Medulla oblongata (tissue), 1 donor: Measurements from ENCODE around the gene CFAP410.

ENCODE experiments used
- DNase-seq: peaks from one replicate; pipeline ENCODE4 v3.0.0-alpha.2; 2015; ENCODE audit errors: extremely low spot score

The CFAP410 gene

GRCh38 chr21:44338971-44339910 is at the start of gene CFAP410:
TSS of gene CFAP410 (minus strand) at chr21:44339390. CDS start at chr21:44339194, 196 bp downstream.
- peak; percentile 96 for DNase-seq

DNA sequence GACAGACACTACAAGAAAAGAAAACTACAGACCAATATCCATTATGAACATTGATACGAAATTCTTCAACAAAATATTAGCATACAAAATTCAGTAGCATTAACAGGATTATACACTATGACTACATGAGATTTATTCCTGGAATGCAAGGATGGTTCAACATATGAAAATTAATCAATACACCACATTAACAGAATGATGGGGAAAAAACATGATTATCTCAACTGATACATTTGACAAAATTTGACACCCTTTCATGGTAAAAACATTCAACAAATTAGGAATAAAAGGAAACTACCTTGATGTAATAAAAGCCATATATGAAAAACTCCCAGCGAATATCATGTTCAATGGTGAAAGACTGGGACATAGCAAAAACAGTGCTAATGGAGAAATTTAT is 45.8 kb upstream of the CFAP410 start:
- no peak for DNase-seq

DNA sequence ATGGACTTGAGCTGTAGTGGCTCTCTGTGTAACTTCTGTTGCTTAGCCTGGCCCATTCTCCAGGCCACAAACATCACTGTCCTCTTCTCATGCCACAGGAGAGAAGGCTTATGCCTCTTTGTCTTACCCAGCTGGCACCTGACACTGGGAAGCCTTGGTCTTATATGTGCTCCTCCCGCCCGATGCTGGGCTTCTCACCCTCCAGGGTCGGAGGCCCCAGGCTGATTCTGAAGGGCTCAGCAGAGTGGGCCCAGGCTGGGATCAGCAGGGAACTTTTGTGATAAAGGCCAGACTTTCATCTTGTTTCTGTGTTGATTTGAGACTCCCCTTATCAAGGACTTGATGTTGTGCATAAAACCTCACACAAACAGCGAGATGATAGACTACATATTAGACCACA is 44.0 kb upstream of the CFAP410 start:
- no peak for DNase-seq

GRCh38 chr21:44382536-44382935 is 43.3 kb upstream of the CFAP410 start:
- DNase-seq: no peak

- no peak for DNase-seq
Observed at GRCh38 chr21:44381874-44382273, 42.7 kb upstream of the CFAP410 start.

- no peak for DNase-seq
Observed at GRCh38 chr21:44380876-44381275, 41.7 kb upstream of the CFAP410 start.

GRCh38 chr21:44379991-44380865 is 41.0 kb upstream of the CFAP410 start:
- no peak for DNase-seq

- DNase-seq: no peak
Observed at GRCh38 chr21:44379515-44379848, 40.3 kb upstream of the CFAP410 start.

- DNase-seq: no peak
Observed at GRCh38 chr21:44378646-44379514, 39.7 kb upstream of the CFAP410 start.

DNA sequence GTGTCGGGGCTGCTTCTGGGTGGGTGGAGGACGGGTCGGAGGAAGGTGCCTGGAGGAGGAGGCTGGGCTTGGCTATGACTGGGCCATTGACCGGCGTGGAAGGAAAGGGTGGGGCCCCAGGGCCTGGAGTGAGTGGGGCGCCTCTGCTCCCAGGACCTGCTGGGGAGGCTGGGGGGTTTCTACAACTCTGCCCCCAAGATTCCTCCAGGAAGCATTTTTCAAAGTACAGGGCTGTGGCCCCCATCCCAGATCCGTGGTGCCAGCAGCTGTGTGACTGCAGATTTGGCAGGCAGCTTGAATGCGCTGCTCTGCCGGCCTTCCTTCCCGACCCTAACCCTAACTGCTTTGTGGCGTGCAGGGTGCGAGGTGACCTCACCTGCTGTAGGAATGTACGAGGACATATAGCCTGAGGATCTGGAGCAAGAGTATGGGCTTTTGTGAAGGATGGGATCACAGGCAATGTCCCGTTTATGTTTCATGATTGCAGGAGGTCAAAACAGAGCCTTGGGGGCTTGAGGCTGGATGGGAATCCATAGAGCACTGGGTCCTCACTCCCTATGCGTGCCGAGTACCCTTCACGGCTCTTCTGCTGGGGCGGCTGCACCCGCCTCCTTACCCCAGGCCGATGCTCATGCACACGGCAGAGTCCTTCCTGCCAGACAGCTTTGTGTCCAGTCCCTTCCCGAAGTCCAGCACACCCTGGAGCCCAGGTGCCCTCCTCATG is 38.9 kb upstream of the CFAP410 start:
- DNase-seq: no peak

DNA sequence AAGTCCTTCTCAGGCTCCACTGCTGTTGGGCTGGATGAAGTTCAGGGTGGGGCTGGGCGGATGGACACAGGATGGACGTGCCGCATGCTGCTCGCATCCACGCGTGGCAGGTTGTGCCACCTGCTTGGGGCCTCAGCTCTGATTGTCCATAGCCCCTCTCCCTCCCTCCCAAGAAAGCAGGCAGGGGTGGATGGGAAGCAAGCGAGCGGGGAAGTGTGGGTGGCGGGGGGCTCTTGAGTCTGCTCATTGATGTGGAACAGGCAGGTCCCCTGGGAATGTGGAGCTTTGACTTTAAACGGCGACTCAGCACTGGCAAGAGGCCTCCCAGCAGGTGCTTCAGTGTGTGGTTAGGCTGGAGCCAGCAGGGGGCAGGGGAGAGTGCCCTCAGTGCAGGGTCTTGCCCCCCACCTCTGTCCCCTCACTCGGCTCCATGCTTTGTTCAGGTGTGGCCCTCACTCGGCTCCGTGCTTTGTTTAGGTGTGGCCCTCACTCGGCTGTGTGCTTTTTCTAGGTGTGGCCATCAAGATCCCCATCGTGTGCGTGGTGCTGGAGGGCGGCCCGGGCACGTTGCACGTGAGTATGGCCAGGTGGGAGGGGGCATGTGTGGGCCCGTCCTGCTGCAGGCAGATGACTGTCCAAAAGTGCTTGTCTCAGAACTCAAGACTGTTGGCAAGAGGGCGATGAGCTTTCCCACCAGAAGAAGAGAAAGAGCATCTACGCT is 38.2 kb upstream of the CFAP410 start:
- DNase-seq: no peak

DNA sequence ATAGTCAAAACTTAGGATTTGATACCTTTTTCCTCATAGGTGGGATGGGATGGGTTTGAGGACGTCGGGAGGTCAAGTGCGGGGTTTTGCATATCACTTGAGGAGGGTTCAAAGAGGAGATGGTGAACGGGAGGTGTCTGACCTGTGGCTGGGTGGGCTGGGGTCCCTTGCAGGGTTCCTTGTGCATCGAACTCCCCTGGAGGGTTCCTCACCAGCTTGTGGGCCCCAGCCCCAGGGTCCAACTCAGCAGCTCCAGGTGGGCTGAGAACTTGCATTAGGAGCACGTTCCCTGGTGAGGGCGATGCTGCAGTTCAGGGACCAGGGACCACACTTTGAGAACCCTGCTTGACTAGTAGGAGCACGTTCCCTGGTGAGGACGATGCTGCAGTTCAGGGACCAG is 37.4 kb upstream of the CFAP410 start:
- no peak for DNase-seq

GRCh38 chr21:44375761-44376241 is 36.6 kb upstream of the CFAP410 start:
- DNase-seq: no peak

DNA sequence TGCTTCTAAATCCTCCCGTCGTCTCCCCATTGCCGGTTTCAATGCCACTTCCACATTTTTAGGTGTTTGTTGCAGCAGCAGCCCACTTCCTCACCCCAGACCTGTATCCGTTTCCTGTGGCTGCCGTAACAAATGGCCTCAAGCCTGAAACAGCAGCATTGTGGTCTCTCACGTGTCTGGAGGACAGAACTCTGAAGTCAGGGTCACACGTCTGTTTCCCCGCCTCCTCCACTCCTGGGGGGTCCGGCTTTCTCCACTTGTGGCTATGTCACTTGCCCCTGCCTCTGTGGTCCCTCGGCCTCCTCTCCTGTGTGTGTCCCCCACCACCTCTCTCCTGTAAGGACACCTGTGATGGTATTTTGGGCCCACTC is 36.1 kb upstream of the CFAP410 start:
- peak; percentile 43 for DNase-seq

DNA sequence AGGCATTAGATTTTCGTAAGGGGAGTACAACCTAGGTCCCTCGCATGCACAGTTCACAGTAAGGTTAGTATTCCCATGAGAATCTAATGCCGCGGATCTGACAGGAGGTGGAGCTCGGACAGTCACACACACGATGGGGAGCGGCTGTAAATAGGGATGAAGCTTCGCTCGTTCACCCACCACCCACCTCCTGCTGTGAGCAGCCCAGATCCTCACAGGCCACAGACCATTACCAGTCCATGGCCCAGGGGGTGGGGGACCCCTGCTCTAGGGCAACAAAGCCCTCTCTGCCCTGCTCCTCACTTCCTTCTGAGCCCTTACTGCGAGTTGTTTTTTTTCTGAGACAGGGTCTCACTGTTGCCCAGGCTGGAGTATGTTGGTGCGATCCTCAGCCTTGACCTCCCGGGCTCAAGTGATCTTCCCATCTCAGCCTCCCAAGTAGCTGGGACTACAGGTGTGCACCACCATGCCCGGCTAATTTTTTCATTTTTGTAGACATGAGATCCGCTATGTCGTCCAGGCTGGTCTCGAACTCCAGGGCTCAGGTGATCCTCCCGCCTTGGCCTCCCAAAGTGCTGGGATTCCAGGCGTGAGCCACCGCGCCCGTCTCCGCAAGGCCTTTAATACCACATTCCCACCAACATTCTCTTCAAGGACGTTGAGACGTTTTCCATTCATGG is 35.6 kb upstream of the CFAP410 start:
- DNase-seq: no peak

GRCh38 chr21:44372616-44373015 is 33.4 kb upstream of the CFAP410 start:
- DNase-seq: no peak

DNA sequence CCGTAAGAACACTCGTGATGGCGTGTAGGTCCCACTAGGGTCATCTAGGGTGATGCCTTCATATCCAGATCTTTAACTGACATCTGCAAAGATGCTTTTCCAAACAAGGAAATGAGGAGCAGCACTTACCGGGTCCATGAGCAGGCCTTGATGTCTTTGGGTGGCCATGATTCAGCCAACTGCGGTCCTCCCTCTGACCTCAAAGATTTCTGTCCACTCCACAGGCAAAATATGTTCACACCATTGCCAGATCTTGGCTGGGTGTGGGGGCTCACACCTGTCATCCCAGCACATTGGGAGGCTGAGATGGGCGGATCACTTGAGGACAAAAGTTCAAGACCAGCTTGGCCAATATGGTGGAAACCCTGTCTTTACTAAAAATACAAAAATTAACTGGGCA is 32.4 kb upstream of the CFAP410 start:
- DNase-seq: no peak

DNA sequence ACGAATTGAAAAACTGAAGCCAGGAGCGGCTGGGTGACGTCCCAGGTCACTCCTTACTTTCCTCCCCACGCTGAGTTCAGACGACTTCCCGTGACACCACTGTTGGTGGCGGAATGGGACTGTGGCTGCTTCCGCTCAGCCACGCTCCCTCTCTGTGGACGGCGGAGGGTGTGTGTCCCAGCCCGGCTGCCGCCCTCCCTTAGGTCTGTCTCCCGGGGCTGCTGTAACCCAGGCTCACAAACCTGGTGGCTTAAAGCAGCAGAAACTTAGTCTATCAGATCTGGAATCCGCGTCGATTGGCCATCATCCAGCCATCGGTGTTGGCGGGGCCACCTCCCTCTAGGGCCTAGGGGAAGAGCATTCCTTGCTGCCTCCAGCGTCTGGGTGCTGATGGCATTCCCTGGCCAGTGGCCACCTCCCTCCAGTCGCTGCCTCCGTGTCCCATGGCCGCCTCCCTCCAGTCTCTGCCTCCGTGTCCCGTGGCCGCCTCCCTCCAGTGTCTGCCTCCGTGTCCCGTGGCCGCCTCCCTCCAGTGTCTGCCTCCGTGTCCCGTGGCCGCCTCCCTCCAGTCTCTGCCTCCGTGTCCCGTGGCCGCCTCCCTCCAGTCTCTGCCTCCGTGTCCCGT is 31.7 kb upstream of the CFAP410 start:
- no peak for DNase-seq

GRCh38 chr21:44370027-44370735 is 31.0 kb upstream of the CFAP410 start:
- DNase-seq: no peak
